ENCODE data around the gene ARSI. TPM values are rescaled to one million over a fixed set of nuclear protein-coding genes. Genes with fewer than 3 reads are reported as not detected.

Gene ARSI
- total and polyA plus RNA-seq, 2 donors (not counting 1 experiment from before 2014, with no cell fraction given): 5.9 to 12.5 TPM

DNA sequence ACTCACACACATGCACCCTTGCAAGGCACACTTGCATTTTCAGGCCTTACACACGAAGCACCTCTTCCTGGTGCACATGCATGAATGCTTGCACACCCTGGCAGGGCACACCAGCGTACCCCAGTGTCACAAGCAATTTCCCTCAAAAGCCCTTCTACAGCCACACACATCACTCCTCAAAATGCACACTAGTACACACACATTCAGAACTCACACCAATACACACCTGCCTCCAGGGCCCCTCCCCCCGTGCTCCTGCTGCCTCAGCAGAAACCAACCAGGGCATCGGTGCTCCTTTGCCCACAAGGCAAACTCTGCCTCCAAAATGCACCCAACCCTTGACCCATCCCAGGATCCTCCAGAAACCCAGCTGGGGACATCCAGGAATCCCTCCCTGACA is 14.3 kb downstream of the ARSI start:
- H3K9ac ChIP-seq (ENCODE audit: insufficient read depth, low read length): no peak overlapping the region
- no peak for TF ChIP-seq EZH2 (IDR thresholded peaks at IDR 0.05; ENCODE audit: low read length, missing control alignments)
- TF ChIP-seq, protein P1, sequence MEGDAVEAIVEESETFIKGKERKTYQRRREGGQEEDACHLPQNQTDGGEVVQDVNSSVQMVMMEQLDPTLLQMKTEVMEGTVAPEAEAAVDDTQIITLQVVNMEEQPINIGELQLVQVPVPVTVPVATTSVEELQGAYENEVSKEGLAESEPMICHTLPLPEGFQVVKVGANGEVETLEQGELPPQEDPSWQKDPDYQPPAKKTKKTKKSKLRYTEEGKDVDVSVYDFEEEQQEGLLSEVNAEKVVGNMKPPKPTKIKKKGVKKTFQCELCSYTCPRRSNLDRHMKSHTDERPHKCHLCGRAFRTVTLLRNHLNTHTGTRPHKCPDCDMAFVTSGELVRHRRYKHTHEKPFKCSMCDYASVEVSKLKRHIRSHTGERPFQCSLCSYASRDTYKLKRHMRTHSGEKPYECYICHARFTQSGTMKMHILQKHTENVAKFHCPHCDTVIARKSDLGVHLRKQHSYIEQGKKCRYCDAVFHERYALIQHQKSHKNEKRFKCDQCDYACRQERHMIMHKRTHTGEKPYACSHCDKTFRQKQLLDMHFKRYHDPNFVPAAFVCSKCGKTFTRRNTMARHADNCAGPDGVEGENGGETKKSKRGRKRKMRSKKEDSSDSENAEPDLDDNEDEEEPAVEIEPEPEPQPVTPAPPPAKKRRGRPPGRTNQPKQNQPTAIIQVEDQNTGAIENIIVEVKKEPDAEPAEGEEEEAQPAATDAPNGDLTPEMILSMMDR (conservative IDR thresholded peaks at IDR 0.05 in 1 of 2, IDR thresholded peaks at IDR 0.05 in 1 of 2; ENCODE audit: low read depth in 1 of 2, low read length in 2 of 2): no peak
- H3K4me2 ChIP-seq (ENCODE audit: extremely low read depth, insufficient read depth, low read length): no peak overlapping the region
- H3K4me1 ChIP-seq (ENCODE audit: control insufficient read depth, extremely low read depth, insufficient read depth, low read length): peaks cover 2% of the 10 kb centered on the region
- no peaks in the 10 kb centered on the region for H3K9me3 ChIP-seq (ENCODE audit: control insufficient read depth, insufficient read depth, low read depth, low read length)
- H4K20me1 ChIP-seq (ENCODE audit: control insufficient read depth, extremely low read depth, insufficient read depth, low read length): no peaks in the 10 kb centered on the region
- H3K79me2 ChIP-seq (ENCODE audit: control insufficient read depth, insufficient read depth, low read length): no peaks in the 10 kb centered on the region
- H2AFZ ChIP-seq (ENCODE audit: low read length): no peak overlapping the region
- no peak overlapping the region for H3K4me3 ChIP-seq (replicated peaks in 1 of 4; ENCODE audit: control extremely low read depth in 1 of 4, insufficient read depth in 1 of 4, low read depth in 3 of 4, low read length in 4 of 4)
- H3K36me3 ChIP-seq (ENCODE audit: control insufficient read depth, insufficient read depth, low read length): no peaks in the 10 kb centered on the region
- no peak overlapping the region for H3K27ac ChIP-seq (ENCODE audit: insufficient read depth, low read length)
- no peak for DNase-seq (ENCODE audit: low read depth in 2 of 2)
- H3K27me3 ChIP-seq (ENCODE audit: control insufficient read depth, insufficient read depth, low read length): no peaks in the 10 kb centered on the region

DNA sequence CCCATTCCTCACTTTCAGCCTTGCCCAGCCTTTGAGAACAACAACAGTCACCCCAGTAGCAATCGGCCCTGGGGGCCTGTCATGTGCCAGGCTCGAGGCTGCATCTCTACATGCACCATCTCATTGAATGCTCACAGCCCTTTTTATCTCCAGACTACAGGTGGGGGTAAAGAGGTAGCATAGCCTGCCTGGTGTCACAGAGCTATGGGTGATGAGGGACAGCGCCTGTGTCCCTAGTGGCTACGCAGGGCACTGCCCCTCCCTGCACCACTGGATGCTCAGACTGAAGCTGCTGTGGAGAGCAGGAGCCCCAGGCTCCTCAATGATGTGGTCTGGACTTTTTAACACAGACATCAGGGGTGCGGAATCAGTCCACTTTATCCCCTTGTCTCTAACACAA is 15.9 kb downstream of the ARSI start:
- Histone ChIP-seq H3K9ac (ENCODE audit: insufficient read depth, low read length) (no peak overlapping the region), H3K4me1 (ENCODE audit: control insufficient read depth, extremely low read depth, insufficient read depth, low read length) (no peaks in the 10 kb centered on the region), H3K27ac (ENCODE audit: insufficient read depth, low read length) (no peak overlapping the region), H2AFZ (ENCODE audit: low read length) (no peak overlapping the region), H3K27me3 (ENCODE audit: control insufficient read depth, insufficient read depth, low read length) (no peaks in the 10 kb centered on the region), H3K9me3 (ENCODE audit: control insufficient read depth, insufficient read depth, low read depth, low read length) (no peaks in the 10 kb centered on the region), H4K20me1 (ENCODE audit: control insufficient read depth, extremely low read depth, insufficient read depth, low read length) (no peaks in the 10 kb centered on the region), H3K4me2 (ENCODE audit: extremely low read depth, insufficient read depth, low read length) (no peak overlapping the region), H3K79me2 (ENCODE audit: control insufficient read depth, insufficient read depth, low read length) (no peaks in the 10 kb centered on the region), H3K4me3 (replicated peaks in 1 of 4; ENCODE audit: control extremely low read depth in 1 of 4, insufficient read depth in 1 of 4, low read depth in 3 of 4, low read length in 4 of 4) (no peak overlapping the region), H3K36me3 (ENCODE audit: control insufficient read depth, insufficient read depth, low read length) (no peaks in the 10 kb centered on the region)
- no peak for DNase-seq (ENCODE audit: low read depth in 2 of 2)
- TF ChIP-seq, protein P1 (conservative IDR thresholded peaks at IDR 0.05 in 1 of 2, IDR thresholded peaks at IDR 0.05 in 1 of 2; ENCODE audit: low read depth in 1 of 2, low read length in 2 of 2): peak in 1 of 2 donors; percentile 26
- TF ChIP-seq EZH2 (IDR thresholded peaks at IDR 0.05; ENCODE audit: low read length, missing control alignments): no peak

DNA sequence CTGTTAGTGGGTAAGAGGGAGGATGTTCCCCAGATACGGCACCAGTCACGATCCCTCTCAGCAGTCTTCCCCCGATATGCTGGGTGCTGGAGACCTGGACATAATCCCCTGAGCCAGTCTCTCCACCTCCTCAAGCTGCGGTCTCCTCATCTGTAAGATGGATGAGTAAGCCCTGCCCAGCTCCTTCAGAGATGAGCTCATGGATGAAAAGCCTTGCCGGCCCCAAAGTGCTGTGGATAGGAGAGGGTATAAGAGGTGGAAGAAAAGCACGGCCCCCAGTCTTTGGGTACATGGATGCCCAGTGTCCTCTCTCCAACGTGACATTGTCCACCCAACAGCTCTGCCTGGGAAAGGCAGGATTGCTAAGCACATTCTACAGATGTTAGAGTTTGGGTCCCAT is 17.6 kb downstream of the ARSI start:
- no peaks in the 10 kb centered on the region for H3K4me1 ChIP-seq (ENCODE audit: control insufficient read depth, extremely low read depth, insufficient read depth, low read length)
- no peak for TF ChIP-seq EZH2 (IDR thresholded peaks at IDR 0.05; ENCODE audit: low read length, missing control alignments)
- TF ChIP-seq, protein P1 (conservative IDR thresholded peaks at IDR 0.05 in 1 of 2, IDR thresholded peaks at IDR 0.05 in 1 of 2; ENCODE audit: low read depth in 1 of 2, low read length in 2 of 2): no peak
- H3K4me3 ChIP-seq (replicated peaks in 1 of 4; ENCODE audit: control extremely low read depth in 1 of 4, insufficient read depth in 1 of 4, low read depth in 3 of 4, low read length in 4 of 4): no peak overlapping the region
- no peak overlapping the region for H3K9ac ChIP-seq (ENCODE audit: insufficient read depth, low read length)
- H3K4me2 ChIP-seq (ENCODE audit: extremely low read depth, insufficient read depth, low read length): no peak overlapping the region
- no peak overlapping the region for H2AFZ ChIP-seq (ENCODE audit: low read length)
- H4K20me1 ChIP-seq (ENCODE audit: control insufficient read depth, extremely low read depth, insufficient read depth, low read length): no peaks in the 10 kb centered on the region
- DNase-seq (ENCODE audit: low read depth in 2 of 2): peak in 1 of 2 donors; percentile 61
- H3K27me3 ChIP-seq (ENCODE audit: control insufficient read depth, insufficient read depth, low read length): no peaks in the 10 kb centered on the region
- H3K9me3 ChIP-seq (ENCODE audit: control insufficient read depth, insufficient read depth, low read depth, low read length): no peaks in the 10 kb centered on the region
- H3K36me3 ChIP-seq (ENCODE audit: control insufficient read depth, insufficient read depth, low read length): no peaks in the 10 kb centered on the region
- H3K27ac ChIP-seq (ENCODE audit: insufficient read depth, low read length): no peak overlapping the region
- no peaks in the 10 kb centered on the region for H3K79me2 ChIP-seq (ENCODE audit: control insufficient read depth, insufficient read depth, low read length)
